Nucleus accumbens (tissue), 56 donors: Measurements from ENCODE around the gene SCAMP4.
"Not testable (repeated sequence)": the region's sequence is repeated elsewhere in the genome, so short reads cannot be mapped to it uniquely, and the experiment has no call there.

Source experiments
- DNase-seq, 56 donors: peaks; one replicate each; lab custom pipeline; 2025; lab: John Stamatoyannopoulos, UW

Gene SCAMP4

DNA sequence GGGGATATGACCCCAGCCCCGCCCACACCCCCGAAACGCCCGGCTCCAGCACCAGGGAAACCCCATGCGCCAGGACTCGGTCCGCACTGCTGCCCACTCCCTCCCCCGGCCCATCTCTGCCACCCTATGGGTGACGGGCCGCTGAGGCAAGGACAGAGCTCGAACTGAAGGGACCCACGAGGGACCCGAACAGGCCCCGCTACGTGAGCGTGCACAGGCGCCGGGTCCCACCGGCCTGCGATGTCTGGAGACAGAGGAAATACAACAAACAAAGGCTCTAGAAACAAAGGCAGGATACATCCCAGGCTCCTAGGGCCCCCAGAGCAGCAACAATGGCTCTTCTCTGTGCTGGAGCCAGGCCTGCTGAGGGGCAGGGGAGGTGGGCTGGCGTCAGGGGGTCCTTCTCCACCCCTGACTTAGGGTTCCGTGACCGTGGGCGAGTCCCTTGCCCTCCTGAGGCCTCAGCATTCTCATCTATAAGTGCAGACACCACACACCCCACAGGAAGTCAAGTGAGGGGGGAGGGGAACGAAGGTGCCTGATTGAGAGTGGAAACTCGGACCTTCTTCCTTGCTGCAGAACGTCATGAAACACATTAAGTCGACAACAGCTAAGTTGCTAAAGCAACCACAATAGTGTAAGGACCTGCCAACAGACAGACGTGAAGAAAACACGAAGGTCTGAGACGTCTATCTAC, 23.0 kb upstream of the SCAMP4 start:
- DNase-seq, result peak in 35 of 56 donors; percentile 9 to 75 (median 52)

DNA sequence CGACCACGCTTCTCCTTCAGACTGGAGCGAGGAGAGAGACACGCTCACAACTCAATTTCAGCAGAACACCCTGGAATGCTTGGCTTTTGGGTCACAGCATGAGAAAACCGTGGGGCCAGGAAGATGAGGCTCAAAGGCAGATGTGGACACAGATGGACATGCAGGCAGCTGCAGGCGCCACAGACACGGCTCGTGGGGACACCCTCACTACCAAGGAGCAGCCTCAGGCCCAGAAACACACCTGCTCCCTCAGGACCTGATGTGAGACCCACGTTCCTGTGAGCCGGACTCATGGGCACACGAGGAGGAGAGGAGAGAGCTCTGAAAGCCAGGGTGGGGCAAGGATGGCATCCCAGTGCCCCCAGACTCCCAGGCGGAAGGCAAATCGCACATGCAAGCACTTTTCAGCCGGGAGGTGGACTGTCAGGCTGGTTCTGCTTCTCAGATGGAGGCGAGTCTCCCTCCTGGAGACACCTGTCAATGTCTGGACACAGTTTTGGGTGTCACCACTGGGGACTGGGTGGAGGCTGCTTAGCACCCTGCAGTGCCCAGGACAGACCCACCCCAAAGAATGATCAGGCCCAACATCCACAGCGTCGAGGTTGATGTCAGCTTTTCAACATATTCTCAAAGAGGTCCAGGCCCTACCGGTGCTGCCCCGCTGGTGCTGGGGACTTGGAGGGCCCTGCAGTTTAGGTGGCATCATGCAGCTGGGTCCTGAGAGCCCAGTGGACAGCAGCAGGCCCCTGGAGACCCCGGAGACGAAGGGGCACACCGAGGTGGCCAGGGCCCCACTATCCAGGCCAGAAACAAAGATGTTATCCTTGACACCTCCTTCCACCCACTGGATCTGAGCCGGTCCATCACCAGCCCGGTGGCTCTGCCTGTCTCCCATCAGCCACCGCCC, 22.2 kb upstream of the SCAMP4 start:
- DNase-seq, result peak in 3 of 56 donors; percentile 24 to 48 (median 34)

DNA sequence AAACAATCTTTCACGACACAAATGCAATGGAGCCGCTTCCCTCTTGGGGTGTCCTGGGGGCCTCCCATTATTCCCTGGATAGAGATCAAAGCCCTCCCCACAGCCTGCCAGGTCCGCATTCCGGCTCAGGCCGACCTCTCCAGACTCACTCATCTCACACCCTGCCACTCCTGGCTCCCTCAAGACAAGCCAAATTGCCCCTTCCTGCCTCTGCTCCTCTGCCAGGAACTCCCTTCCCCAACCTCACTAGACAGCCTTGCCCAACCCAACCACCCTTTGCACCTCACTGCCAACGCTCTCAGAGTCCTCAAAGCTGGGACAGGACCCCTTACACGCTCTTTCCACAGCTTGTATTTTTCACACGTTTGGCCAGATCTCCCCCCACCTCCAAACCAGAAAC, 21.4 kb upstream of the SCAMP4 start:
- DNase-seq, result no peak

DNA sequence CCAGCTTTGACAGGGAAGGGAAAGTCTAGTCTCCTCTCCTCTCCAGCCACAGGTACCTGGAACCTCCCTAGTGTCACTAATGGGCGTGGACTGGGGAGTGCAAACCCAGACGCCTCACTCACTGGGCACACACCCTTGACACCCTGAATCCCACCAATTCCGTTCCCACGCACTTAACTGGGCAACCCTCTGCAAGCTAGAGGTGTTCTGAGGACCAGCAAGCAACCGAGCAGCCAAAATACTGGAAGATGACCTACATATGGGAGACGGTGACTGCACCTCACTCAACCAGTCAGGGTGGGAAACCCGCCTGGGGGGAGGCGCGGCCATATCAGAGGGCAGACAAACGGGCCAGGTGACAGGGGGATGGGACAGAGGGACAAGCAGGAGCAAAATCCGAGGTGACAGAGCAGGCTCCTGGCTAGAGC, 20.9 kb upstream of the SCAMP4 start:
- DNase-seq, result no peak

DNA sequence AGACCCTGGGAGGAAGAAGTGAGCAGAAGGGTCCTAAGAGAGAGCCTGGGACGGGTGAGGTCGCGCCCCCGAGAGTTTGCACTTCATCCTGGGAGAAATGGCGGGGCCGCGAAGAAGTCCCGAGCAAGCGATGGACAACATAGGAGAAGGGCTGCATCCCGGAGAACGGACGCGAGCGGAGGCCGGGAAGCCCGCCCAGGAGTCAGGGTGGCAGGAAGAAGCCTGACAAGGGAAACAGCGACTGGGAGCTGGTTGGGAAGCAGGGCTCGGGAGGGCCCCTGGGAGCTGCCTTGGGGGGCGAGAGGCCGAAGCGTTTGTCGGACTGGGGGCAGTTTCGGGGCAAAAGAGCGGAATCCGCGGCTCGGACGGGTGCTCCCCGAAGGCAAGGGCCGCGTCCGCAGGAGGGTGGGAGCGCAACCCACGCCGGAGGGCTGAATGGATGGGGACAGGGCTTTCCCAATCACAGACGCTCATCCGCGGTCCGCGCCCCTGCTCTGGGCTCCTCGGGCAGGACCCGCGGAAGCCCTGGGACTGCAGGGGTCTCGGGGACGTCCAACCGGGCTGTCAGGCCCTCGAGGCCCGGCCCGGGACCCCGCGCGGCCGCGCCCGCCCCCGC, 20.4 kb upstream of the SCAMP4 start:
- DNase-seq, result peak in 3 of 56 donors; percentile 24 to 41 (median 36)

DNA sequence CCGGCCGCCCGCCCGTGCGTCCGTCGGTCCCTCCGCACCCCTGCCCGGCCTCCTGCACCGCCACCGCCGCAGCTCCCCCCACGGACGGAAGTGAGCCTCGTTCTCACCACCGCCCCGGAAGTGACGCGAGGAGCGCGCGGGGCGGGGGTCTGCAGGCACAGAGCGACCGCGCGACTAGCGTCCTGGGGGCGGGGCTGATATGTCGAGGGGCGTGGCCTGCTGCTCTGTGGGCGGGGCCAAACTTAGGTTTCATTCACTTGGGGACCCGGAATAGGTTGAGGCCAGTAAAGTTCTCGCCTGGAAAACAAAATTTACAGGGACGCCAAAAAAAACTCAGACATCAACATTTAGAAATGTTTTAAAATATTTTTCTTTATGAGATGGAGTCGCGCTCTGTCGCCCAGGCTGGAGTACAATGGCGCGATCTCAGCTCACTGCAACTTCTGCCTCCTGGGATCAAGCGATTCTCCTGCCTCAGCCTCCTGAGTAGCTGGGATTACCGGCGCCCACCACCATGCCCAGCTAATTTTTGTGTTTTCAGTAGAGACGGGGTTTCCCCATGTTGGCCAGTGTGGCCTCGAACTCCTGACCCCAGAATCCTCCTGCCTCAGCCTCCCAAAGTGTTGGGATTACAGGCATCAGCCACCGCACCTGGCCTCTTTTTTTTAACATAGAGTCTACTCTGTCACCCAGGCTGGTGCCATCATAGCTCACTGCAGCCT, 19.6 kb upstream of the SCAMP4 start, which contains the start of gene ABHD17A:
Gene ABHD17A (minus strand): TSS at position 99 of the 722 bp plus-strand sequence. CDS start 3,930 bp downstream, outside the sequence.
- DNase-seq, result peak; percentile 36 to 96 (median 88)

DNA sequence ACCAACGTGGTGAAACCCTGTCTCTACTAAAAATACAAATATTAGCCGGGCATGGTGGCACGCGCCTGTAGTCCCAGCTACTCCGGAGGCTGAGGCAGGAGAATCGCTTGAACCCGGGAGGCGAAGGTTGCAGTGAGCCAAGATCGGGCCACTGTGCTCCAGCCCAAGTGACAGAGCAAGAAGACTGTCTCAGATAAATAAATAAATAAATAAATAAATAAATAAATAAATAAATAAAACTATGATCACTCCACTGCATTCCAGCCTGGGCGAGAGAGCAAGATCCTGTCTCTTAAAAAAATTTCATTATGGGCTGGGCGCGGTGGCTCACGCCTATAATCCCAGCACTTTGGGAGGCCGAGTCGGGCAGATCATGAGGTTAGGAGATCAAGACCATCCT, 18.8 kb upstream of the SCAMP4 start:
- DNase-seq, result not testable (repeated sequence)

DNA sequence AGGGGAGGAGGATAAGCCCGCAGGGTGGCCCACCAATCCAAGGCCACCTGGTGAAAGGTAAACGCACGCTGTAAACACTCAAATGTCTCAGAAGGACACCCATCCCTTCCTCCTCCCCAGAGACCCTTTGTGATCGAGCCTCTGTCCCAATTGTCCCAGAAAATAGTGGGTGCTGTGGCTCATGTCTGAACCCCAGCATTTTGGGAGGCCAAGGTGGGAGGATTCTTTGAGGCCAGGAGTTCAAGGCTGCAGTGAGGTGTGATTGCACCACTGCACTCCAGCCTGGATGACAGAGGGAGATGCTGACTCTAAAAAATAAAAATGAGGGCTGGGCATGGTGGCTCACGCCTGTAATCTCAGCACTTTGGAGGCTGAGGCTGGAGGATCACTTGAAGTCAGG, 16.8 kb upstream of the SCAMP4 start:
- DNase-seq, result no peak

DNA sequence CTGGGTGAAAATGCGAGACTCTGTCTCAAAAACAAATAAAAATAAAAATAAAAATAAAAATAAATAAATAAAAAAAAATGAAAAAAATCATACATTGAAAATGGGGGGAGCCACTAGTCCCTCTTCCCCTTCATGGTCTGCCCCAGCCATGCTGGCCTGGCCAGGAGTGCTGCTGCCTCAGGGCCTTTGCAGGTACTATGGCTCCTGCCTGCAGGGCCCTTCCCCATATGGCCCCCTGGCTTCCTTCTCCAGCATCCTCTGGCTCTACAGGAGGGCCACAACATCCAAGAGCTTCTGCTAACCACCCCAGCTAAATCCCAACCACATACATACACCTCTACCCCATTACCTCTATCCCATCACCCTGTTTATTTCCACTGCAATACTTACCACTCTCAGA, 15.3 kb upstream of the SCAMP4 start:
- DNase-seq, result no peak

DNA sequence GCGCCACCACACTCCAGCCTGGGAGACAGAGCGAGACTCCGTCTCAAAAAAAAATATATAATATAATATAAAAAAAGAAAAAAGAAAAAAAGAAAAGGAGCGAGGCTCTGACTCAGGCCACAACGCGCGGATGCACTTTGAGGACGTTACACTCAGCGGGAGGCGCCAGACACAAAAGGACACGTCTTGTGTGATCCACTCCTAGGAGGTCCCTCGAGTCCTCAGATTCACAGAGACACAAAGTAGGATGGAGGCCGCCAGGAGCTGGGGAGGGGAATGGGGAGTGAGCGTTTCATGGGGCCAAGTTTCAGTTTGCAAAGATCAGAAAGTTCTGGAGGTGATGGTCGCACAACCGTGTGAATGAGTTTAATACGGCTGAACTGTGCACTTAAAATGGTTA, 11.4 kb upstream of the SCAMP4 start:
- no peak for DNase-seq

DNA sequence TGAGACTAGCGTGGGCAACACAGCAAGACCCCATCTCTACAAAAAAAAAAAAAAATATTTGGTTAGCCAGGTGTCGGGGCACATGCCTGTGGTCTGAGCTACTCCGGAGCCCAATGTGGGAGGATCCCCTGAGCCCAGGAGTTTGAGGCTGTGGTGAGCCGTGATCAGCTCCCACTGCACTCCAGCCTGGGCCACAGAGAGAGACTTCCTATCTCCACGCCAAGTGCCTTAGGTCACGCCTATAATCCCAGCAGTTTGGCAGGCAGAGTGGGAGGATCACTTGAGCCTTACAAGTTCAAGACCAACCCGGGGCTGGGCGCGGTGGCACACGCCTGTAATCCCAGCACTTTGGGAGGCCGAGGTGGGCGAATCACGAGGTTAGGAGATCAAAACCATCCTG, 8.7 kb upstream of the SCAMP4 start:
- DNase-seq, result no peak

DNA sequence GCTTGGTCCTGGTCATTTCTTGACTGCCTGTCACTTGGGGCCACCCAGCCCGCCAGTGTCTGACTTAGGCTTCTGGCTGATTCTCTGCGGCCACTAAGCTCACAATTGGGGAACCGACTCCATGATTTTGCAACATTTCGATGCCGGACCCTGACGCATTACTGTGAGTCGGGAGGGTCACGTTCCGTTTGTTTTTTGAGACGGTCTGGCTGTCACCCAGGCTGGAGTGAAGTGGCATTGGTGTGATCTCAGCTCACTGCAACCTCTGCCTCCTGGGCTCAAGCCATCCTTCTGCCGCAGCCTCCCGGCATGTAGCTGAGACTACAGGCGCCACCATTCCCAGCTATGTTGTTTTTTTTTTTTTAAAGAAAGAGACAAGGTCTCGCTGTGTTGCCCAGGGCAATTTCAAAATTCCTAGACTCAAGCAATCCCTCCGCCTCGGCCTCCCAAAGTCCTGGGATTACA, 3.2 kb upstream of the SCAMP4 start:
- peak in 11 of 56 donors; percentile 6 to 38 (median 23) for DNase-seq

DNA sequence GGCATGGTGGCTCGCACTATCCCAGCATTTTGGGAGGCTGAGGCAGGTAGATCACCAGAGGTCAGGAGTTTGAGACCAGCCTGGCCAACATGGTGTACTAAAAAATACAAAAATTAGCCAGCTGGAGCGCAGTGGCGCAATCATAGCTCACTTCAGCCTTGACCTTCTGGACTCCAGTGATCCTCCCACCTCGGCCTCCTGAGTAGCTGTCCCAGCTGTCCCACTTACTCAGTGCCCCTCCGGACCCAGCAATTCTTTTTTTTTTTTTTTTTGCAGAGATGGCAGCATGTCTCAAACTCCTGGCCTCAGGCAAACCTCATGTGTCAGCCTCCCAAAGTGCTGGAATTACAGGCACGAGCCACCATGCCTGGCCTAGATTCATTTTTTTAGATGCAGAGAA, 2.3 kb upstream of the SCAMP4 start:
- DNase-seq, result no peak

DNA sequence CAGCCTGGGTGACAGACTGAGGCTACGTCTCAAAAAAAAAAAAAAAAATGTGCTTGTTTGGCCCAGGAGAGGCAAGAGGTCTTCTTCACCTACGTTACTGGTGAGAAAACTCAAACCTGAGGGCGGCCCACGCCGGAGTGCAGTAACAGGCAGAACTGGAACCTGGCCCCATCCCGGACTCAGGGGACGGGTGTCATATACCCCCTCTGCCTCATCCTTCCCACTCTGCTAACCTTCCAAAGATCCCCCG, 414 bp upstream of the SCAMP4 start:
- DNase-seq, result no peak

DNA sequence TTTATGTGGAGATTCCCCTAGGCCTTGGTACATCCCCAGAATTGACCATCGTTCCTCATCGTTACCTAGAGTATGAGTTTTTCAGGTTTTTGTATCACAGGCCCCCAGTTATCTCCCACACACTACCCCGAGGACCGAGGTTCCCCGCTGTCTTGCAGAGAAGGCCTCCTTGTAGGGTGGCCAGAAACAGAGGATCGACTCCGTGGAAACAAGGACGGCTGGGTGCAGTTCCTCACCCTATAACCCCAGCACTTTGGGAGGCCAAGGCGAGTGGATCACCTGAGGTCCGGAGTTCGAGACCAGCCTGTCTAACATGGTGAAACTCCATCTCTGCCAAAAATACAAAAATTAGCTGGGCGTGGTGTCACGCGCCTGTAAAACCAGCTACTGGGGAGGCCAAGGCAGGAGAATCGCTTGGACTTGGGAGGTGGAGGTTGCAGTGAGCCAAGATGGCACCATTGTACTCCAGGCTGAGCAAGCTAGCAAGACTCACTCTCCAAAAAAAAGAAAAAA, 720 bp downstream of the SCAMP4 start:
- DNase-seq, result peak in 1 of 56 donors; percentile 48

DNA sequence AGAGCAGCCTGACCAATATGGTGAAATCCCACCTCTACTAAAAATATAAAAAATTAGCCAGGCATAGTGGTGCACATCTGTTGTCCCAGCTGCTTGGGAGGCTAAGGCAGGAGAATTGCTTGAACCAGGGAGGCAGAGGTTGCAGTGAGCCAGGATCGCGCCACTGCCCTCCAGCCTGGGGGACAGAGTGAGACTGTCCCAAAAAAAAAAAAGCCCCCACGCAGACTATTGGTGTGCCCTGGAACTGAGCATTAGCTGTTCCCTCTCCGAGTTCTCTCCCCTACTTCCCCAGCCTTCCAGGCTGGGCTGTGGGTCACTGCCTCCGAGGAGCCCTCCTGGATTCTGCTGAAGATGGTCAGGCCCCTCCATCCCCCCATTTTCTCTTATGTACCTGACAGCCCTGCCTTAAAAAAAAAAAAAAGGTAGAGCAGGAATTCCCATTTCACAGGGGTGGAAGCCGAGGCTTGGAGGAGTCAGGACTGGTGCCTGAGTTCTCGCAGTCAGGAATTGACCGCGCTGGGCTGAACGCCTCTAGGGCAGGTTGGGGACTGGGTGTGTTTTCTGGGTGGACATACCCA, 1.9 kb downstream of the SCAMP4 start:
- no peak for DNase-seq

DNA sequence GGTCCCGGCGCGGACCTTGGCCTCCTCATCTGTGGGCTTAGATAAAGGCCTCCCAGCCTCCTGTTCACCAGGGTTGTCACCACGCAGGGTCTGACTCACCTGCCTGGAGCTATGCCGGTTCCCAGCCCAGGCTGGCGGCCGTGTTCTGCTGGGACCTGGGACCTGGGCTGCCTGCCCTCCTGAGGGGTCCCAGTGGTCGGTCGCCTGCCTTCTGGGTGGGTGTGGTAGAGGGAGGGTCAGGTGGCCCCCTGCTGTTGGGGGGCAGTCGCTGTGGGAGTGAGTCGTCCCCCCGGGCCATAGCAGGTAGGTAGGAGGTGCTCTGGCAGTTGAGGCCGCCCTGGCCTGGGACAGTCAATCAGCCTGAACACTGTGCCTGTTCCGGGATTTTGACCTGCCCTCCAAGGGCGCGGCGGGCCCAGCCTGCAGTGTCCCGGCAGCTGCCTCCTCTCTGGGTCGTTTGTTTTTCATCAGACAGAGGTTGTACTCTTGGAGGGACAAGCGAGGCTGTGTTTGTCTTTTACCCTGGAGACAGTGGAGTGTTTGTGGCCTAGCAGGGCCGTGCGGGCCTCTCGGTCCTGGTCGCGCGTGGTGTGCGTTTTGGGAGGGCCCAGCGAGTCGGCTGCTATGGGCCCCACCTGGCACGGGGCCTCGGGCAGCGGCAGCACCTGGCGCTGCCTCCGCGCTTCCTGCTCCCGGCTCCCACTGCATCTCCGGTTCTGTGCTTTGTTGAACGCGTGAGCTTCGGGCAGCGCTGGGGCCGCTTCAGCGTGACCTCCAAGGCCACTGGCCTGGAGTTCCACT, 2.6 kb downstream of the SCAMP4 start:
- peak in 28 of 56 donors; percentile 4 to 61 (median 38) for DNase-seq

DNA sequence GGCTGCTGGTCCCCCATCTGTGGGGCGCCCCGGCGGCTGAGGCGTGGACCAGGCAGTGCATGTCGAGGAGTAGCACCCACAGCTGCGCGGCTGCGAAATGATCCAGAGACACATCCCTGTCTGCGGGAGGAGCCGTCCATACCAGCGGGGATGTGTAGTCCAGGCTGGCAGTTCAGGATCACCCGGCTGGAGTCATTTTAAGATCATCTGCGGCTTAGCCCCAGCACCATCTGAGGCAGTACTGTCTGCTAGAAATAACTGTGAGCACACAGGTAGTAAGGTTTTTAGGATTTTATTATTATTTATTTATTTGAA, 3.1 kb downstream of the SCAMP4 start:
- DNase-seq, result peak in 4 of 56 donors; percentile 26 to 56 (median 40)

DNA sequence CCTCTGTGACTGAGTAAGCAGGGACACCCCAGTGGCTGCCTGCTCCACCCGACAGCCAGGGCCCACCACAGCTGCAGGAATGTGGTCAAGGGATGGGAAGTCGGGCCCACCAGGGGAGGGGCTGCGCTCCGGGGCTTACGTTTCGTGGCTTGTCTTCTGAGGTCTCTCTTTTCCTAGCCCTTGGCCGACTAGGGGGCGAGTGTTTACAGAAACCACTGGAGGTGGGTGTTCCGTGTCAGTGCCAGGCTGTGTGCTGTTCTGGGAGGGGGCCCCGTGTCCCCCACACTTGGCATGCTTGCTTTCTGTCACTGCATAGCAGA, 4.5 kb downstream of the SCAMP4 start:
- no peak for DNase-seq
